GM21515 (cell line): ENCODE measurements around the gene AK9.

ENCODE experiments used
- ATAC-seq: cut with Tn5 transposase; IDR thresholded peaks from one replicate; pipeline ENCODE4 v1.9.1; 2021; ENCODE audit not compliant: unreplicated experiment

The AK9 gene

GRCh38 chr6:109515781-109516409 is 175.1 kb downstream of the AK9 start:
- ATAC-seq = no peak

GRCh38 chr6:109514946-109515345 is 176.1 kb downstream of the AK9 start:
- ATAC-seq = no peak

GRCh38 chr6:109513571-109514071 is 177.4 kb downstream of the AK9 start:
- ATAC-seq = no peak

GRCh38 chr6:109512271-109512817 is 178.7 kb downstream of the AK9 start:
- ATAC-seq = no peak

- ATAC-seq = no peak
Measured at GRCh38 chr6:109511832-109512231, 179.2 kb downstream of the AK9 start.

- ATAC-seq = no peak
Measured at GRCh38 chr6:109510358-109510757, 180.6 kb downstream of the AK9 start.

- ATAC-seq = no peak
Measured at GRCh38 chr6:109508166-109508860, 182.7 kb downstream of the AK9 start.

GRCh38 chr6:109507490-109508072 is 183.4 kb downstream of the AK9 start:
- ATAC-seq = no peak

- ATAC-seq = no peak
Measured at GRCh38 chr6:109506841-109507240, 184.2 kb downstream of the AK9 start.

GRCh38 chr6:109506314-109506713 is 184.7 kb downstream of the AK9 start:
- ATAC-seq = no peak

GRCh38 chr6:109503327-109504224 is 187.4 kb downstream of the AK9 start:
- ATAC-seq = no peak

- ATAC-seq = no peak
Measured at GRCh38 chr6:109498936-109499335, 192.1 kb downstream of the AK9 start.

GRCh38 chr6:109498052-109498451 is 192.9 kb downstream of the AK9 start:
- ATAC-seq = no peak

- ATAC-seq = no peak
Measured at GRCh38 chr6:109496036-109496772, 194.8 kb downstream of the AK9 start.

- ATAC-seq = no peak
Measured at GRCh38 chr6:109493865-109494264, 197.1 kb downstream of the AK9 start.

- ATAC-seq = no peak
Measured at GRCh38 chr6:109491207-109491938, 199.6 kb downstream of the AK9 start.

- no peak for ATAC-seq
Measured at GRCh38 chr6:109490713-109491112, 200.3 kb downstream of the AK9 start.

GRCh38 chr6:109488001-109488400 is 203.0 kb downstream of the AK9 start:
- ATAC-seq = no peak

GRCh38 chr6:109486068-109486467 is 204.9 kb downstream of the AK9 start:
- ATAC-seq = no peak
